Retina (tissue), 1 donor: ENCODE data around the gene RNU6-1.

Experiments
- DNase-seq: peaks from one replicate; pipeline ENCODE4 v3.0.0-alpha.2; 2016

The RNU6-1 gene

DNA sequence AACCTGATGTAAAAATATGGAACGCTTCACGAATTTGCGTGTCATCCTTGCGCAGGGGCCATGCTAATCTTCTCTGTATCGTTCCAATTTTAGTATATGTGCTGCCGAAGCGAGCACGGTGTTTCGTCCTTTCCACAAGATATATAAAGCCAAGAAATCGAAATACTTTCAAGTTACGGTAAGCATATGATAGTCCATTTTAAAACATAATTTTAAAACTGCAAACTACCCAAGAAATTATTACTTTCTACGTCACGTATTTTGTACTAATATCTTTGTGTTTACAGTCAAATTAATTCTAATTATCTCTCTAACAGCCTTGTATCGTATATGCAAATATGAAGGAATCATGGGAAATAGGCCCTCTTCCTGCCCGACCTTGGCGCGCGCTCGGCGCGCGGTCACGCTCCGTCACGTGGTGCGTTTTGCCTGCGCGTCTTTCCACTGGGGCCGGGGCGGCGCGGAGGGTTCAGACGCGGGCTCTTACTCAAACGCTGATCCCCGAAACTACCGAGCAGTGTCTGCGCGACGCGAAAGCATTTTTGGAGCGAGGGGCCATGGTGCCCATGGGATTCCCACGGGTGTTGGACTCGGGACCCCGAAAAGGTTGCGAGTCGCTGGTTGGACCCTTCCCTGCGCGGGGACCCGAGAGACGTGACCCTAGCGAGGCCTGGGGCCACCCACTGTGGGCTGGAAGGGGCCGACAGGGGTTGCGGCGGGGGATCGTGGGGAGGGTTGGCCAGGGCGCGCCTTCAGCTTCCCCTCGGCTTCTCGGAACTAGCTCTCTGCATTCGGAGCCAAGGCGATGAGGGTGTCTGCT, at the start of gene RNU6-1:
RNU6-1 (minus strand) TSS at position 117 of the 820 bp plus-strand sequence.
- peak; percentile 98 for DNase-seq

GRCh38 chr15:67887776-67888175, 47.9 kb upstream of the RNU6-1 start:
- no peak for DNase-seq

GRCh38 chr15:67885861-67886260, 46.0 kb upstream of the RNU6-1 start:
- no peak for DNase-seq

DNA sequence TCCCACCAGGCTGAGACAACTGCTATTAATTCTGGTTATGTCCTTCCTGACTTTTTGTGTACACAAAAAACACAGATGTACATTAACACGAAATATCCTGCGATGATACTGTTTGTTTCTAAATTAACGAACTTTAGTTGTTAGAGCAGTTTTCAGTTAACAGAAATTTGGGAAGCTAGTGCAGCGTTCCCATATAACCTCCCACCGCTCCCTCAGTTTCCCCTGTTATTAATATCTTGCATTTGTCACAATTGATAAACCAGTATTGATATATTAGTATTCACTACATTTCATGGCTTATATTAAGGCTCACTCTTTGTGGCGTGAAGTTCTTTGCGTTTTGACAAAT, 45.3 kb upstream of the RNU6-1 start:
- no peak for DNase-seq

GRCh38 chr15:67884514-67885174, 44.8 kb upstream of the RNU6-1 start:
- peak; percentile 81 for DNase-seq

DNA sequence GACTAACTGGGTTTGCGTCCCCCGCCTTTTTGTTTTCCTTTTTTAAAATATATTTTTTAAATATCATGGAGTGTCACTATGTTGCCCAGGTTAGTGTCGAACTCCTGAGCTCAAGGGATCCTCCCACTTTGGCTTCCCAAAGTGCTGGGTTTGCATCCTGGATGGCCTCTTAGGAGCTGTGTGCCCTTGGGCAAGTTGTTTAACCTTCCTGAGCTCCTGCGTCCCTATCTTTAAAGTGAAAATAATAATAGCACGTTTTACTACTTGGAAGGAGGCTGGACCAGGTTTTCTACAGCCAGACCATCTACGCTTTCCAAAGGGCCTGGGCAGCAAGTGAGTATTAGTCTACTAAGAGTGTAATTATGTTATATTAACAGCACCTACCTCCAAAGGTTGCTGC, 44.2 kb upstream of the RNU6-1 start:
- no peak for DNase-seq

DNA sequence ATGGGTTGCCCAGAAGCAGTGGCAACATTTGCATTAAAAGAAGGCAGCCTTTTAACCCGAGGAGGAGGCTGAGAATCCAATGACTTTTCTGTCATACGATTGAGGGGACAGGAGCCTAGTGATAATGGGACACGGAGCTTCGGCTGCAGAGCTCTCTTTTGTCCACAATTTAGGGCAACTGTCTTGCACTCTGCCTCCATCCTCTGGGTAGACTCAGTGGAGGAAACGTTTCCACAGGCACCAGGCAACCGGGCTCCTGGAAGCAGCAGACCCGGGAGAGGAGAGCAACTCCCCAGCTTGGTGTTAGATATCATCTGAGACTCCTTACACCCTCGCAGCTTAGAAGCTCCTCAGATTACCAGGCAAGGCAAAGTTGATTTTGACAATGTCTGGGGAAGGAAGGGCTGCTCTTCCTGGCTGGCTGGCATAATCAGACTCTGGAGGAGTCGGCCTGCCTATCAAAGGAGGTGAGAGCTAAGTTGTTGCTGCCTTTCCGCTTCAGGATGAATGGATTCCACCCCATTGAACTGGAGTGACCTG, 43.5 kb upstream of the RNU6-1 start:
- DNase-seq = peak; percentile 65

DNA sequence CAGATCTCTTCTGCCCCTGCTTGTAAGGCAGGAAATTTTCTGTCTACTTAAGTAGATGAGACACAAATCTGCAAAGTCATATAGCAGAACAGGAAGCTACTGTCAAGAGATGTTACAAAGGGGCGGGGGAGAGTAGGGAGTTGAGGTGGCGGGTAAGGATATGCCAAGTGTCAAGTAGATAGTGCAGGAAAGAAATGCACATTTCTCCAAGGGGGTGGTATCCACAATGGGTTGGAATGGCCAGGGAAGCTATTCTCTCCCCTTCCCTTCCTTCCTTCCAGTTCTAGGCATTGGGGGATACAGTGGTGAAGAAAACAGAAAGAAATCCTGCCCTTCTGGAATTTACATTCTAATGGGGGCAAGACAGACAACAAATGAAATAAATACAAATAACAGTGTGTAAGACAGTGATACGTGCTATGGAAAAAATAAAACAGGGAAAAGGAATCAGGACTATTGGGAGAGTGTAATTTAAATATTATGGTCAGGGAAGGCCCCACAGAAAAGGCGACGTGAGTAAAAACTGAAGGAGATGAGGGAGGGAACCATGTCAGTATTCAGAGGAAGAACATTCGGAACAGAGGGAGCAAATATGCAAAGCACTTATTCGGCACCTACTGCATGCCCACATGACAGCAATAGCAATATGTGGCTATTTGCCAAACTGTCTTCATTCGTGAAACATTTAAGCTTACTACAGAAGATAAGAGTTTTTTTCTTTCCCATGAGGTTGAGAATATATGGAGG, 42.8 kb upstream of the RNU6-1 start:
- DNase-seq = no peak

- no peak for DNase-seq
Observed at GRCh38 chr15:67880651-67881182, 40.9 kb upstream of the RNU6-1 start.

DNA sequence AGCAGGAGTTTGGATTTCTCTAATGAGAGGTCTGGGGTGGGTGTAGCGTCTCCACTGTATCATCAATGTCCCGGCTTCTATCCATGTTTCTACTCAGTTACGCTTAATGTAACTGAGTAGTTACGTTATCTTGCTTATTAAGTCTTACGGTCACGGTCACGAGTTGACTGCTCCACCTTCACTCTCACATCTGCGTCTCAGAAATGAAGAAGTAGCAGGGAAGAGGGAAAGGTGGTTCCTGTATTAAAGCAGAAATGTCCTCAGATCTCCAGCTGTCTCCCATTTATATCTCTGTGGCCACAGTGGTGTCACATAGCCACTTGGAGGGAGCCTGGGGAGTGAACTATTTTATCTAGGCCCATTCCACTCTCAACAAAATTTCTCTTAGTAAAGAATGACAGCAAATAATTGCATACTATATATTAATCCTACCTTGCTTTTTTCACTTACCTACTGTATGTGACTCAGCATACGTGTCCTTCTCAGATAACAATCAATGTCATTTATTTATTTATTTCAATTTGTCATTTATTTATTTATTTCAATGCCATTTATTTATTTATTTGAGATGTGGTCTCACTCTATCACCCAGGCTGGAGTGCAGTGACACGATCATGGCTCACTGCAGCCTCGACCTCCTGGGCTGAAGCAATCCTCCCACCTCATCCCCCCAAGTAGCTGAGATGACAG, 39.7 kb upstream of the RNU6-1 start:
- DNase-seq = no peak

DNA sequence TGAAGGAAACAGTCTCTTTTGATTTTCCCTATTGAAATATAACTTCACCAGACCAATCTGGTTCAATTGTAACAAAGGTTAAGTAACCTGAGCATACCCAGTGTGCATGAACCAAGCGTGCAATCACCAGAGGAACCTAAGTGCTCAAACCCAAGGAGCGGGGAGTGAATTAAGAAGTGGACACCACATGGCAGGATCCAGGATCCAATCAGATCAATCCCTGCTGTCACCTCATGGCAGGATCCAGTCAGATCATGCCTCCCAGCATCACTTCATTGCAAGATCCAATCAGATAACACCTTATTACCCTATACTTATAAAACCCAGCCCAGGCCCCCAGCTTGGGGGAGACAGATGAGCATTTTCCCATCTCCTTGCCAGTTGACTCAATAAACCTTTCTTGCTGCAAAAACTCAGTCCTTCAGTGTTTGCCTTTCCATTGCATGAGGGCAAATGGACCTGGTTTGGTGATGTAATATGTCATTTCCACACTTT, 38.9 kb upstream of the RNU6-1 start:
- DNase-seq = no peak

DNA sequence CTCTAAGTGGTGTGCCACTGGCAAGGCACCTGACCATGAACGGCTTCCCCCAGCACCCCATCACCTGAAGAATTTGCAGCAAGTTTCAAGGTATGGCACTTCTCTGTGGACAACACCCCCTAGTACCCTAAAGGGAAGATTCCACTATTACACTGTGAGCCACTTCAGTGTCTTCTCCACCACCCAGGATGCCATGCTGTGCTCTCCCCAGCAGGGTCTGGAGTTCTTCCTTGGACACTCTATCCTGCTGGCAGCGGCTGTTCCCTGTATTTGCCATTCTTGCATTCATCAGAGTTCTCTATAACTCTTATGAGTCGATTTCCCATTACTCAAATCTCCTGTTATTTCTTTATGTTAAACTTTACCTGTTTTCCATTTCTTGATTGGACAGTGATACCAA, 33.9 kb upstream of the RNU6-1 start:
- no peak for DNase-seq

DNA sequence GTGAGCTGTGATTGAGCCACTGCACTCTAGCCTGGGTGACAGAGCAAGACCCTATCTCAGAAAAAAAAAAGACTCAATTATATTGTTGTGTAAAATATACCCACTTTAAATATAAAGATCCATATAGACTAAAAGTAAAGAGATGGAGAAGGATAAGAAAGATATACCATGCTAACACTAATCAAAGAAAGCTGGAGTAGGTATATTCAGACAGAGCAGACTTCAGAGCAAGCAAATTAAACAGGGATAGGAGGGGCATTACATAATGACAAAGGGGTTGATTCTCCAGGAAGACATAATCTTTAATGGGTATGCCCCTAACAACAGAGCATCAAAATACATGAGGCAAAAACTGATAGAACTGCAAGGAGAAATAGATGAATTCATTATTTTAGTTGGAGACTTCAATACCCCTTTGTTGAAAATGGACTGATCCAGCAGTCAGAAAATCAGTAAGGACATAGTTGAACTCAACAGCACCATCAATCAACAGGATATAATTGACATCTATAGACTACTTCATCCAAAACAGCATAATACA, 31.1 kb upstream of the RNU6-1 start:
- no peak for DNase-seq

DNA sequence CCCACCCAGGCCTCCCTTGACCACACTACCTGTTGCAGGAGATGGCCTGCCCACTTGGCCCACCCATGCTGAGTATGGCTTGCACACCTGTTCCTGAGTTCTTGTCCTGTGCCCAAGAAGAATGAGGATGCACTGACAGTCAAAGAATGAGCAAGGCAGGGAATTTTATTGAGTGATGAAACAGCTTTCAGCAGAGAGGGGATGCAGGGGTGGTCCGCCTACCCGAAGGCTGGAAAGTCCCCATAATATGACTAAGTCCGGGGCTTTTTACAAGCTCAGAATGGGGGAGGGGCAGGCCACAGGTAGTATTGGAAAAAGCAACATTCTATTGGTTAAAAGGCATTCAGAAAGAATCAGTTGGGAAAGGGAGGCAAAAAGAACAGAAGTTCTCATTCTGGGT, 29.9 kb upstream of the RNU6-1 start:
- DNase-seq = no peak

DNA sequence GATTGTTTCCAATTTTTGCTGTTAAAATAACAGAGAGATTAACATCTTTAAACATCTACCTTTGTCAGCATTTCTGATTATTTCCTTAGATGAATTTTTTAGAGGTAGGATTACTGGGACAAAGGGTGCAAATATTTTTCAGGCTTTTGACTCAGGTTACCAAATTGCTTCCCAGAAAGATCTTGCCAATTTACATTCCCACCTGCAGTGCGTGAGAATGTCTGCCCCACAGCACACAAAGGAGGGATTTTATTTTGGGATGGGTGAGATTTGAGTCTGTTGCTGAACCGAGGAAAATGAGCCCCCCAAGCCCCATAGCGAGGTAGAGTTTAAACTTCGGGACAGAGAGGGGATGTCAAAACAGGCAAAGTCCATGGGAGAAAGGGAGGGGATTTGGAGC, 25.9 kb upstream of the RNU6-1 start:
- DNase-seq = no peak

- DNase-seq = no peak
Observed at GRCh38 chr15:67865331-67865730, 25.5 kb upstream of the RNU6-1 start.

- peak; percentile 94 for DNase-seq
Observed at GRCh38 chr15:67863442-67863987, 23.7 kb upstream of the RNU6-1 start.

DNA sequence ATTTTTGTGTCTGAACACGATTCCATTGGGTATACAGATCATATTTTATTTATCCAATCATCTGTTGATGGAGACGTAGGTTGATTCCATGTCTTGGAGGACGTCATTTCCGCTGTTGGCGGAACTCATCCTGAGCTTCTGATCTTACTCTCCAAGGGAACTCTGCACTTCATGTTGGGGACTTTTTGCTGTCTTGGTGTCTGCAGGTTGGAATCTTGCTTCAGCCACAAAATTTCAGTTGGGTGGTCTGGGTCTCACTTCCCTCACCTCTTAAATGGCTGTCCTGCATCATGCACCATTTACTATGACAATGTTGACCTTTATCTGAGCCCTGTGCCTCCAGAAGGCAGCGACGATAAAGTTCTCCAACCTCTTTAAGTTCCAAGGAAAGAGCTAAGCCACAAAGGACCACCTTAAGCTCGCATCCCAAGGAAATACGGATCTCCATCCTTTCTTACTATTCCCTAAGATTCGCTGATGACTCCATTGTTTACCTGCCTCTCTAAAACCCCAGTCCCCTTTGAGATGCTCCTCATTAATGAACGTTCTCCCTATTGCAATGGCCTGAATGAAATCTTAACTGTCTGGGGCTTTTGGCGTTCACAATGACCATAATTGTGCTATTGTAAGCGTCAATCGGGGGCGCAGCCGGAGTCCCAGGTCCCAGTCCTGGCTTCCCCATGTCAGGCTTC, 23.1 kb upstream of the RNU6-1 start:
- DNase-seq = no peak

DNA sequence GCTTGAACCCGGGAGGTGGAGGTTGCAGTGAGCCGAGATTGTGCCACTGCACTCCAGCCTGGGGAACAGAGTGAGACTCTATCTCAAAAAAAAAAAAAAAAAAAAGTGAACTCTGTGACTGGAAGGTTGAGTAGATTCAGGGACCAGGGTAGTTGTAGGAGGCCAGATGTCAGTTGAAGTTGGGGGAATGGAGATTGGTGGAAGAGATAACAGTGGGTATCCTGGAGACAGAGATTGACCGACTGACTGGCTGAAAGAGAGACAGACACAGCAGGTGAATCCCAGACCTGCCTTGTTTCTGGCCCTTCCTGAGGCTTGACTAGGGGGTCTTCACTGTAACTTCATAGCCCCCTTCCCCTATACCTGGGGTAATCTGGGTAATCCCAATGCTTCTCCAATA, 22.1 kb upstream of the RNU6-1 start:
- DNase-seq = no peak

- DNase-seq = no peak
Observed at GRCh38 chr15:67859331-67859946, 19.6 kb upstream of the RNU6-1 start.

- DNase-seq = no peak
Observed at GRCh38 chr15:67857220-67857619, 17.4 kb upstream of the RNU6-1 start.
